ENCODE data around the gene LIF.

The LIF gene

DNA sequence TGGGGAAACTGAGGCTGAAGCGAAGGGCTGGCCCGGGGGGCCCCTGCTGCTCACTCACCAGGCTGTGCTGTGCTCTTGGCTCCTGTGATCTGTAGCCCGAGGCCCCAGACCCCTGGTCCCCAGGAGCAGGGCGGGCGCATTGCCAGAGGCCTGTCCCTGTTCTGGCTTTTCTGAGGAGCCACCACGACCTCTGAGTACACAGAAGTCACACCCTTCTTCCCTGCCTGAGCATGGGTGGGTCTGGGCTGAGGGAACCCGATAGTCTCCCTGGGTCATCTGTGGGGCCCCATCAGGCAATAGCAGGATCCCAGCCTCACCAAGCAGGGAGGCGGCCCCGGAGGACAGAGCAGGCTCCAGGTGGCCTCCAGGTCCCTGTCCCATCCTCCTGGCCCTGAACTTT, 37.6 kb upstream of the LIF start:
- H3K27ac ChIP-seq (ENCODE audit: low read depth in 2 of 2, low read length in 2 of 2) = no peak overlapping the region
- no peaks in the 10 kb centered on the region for H3K27me3 ChIP-seq (ENCODE audit: control insufficient read depth in 2 of 2, insufficient read depth in 2 of 2, low read length in 2 of 2)
- peaks cover 11 to 18% of the 10 kb centered on the region in 2 donors for H3K4me1 ChIP-seq (ENCODE audit: control insufficient read depth in 2 of 2, insufficient read depth in 2 of 2, low read length in 2 of 2)
- H3K9me3 ChIP-seq (ENCODE audit: control insufficient read depth in 2 of 2, low read length in 2 of 2) = no peaks in the 10 kb centered on the region
- no peak overlapping the region for H3K9ac ChIP-seq (ENCODE audit: low read depth in 1 of 2, low read length in 2 of 2)
- H3K4me3 ChIP-seq (ENCODE audit: low read length in 2 of 2) = no peak overlapping the region
- peaks cover 0 to 2% of the 10 kb centered on the region in 2 donors for H3K36me3 ChIP-seq (ENCODE audit: control insufficient read depth in 2 of 2, insufficient read depth in 2 of 2, low read length in 2 of 2)

DNA sequence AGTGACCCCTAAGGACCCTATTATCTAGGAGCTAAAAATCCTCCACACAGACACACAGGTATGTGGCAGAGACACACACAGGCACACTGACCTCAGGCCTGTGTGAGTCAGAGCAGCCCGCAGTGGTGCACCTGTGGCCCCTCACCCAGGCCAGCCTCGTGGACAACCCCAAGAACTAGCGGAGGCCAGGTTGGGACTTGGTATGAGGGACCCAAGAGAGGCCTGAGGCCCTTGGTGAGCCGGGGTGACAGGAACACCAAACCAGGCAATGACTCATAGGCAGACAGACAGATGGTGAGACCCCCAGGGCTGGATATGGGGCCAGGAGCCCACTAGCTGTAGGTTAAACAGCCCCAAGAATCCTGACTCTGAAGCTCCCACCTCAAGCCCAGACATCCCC, 36.8 kb upstream of the LIF start:
- Histone ChIP-seq H3K36me3 (ENCODE audit: control insufficient read depth in 2 of 2, insufficient read depth in 2 of 2, low read length in 2 of 2) (peaks cover 0 to 2% of the 10 kb centered on the region in 2 donors), H3K4me1 (ENCODE audit: control insufficient read depth in 2 of 2, insufficient read depth in 2 of 2, low read length in 2 of 2) (peaks cover 6 to 12% of the 10 kb centered on the region in 2 donors), H3K9ac (ENCODE audit: low read depth in 1 of 2, low read length in 2 of 2) (no peak overlapping the region), H3K27ac (ENCODE audit: low read depth in 2 of 2, low read length in 2 of 2) (no peak overlapping the region), H3K4me3 (ENCODE audit: low read length in 2 of 2) (no peak overlapping the region), H3K27me3 (ENCODE audit: control insufficient read depth in 2 of 2, insufficient read depth in 2 of 2, low read length in 2 of 2) (no peaks in the 10 kb centered on the region), H3K9me3 (ENCODE audit: control insufficient read depth in 2 of 2, low read length in 2 of 2) (no peaks in the 10 kb centered on the region)

DNA sequence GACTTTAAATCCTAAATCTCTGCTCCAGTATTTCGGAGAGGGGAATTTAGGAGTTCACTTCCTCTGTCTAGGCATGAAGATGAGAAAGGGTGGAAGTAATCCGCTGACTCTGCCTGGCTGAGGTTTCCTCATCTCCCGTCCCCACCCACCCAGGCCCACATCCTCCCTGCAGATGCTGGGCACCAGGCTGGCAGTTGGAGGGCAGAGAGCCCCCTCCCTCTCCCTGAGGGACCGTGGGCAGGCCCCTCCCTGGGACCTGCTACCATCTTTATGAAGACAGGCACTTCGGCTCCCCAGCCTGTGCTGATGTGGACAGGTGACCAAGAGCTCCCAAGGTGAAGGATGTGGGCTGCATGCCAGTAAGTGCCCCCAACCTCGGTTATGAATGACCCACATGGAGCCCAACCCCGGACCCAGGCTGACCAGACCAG, 36.1 kb upstream of the LIF start:
- peaks cover 0 to 2% of the 10 kb centered on the region in 2 donors for H3K36me3 ChIP-seq (ENCODE audit: control insufficient read depth in 2 of 2, insufficient read depth in 2 of 2, low read length in 2 of 2)
- H3K4me1 ChIP-seq (ENCODE audit: control insufficient read depth in 2 of 2, insufficient read depth in 2 of 2, low read length in 2 of 2) = peaks cover 7 to 12% of the 10 kb centered on the region in 2 donors
- H3K27me3 ChIP-seq (ENCODE audit: control insufficient read depth in 2 of 2, insufficient read depth in 2 of 2, low read length in 2 of 2) = no peaks in the 10 kb centered on the region
- no peaks in the 10 kb centered on the region for H3K9me3 ChIP-seq (ENCODE audit: control insufficient read depth in 2 of 2, low read length in 2 of 2)
- H3K9ac ChIP-seq (ENCODE audit: low read depth in 1 of 2, low read length in 2 of 2) = no peak overlapping the region
- H3K27ac ChIP-seq (ENCODE audit: low read depth in 2 of 2, low read length in 2 of 2) = no peak overlapping the region
- H3K4me3 ChIP-seq (ENCODE audit: low read length in 2 of 2) = no peak overlapping the region

DNA sequence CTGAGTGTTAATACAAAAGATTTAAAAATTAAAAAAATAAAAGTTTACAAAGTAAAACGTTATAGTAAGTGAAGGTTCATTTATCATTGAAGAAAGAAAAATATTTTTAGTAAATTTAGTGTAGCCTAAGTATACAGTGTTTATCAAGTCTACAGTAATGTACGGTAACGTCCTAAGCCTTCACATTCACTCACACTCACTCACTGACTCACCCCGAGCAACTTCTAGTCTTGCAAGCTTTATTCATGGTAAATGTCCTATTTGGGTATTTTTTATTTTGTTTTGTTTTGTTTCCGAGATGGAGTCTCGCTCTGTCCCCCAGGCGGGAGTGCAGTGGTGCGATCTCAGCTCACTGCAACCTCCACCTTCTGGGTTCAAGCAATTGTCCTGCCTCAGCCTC, 33.9 kb upstream of the LIF start:
- Histone ChIP-seq H3K4me3 (ENCODE audit: low read length in 2 of 2) (no peak overlapping the region), H3K4me1 (ENCODE audit: control insufficient read depth in 2 of 2, insufficient read depth in 2 of 2, low read length in 2 of 2) (peaks cover 9 to 10% of the 10 kb centered on the region in 2 donors), H3K27ac (ENCODE audit: low read depth in 2 of 2, low read length in 2 of 2) (no peak overlapping the region), H3K9ac (ENCODE audit: low read depth in 1 of 2, low read length in 2 of 2) (no peak overlapping the region), H3K36me3 (ENCODE audit: control insufficient read depth in 2 of 2, insufficient read depth in 2 of 2, low read length in 2 of 2) (peaks cover 0 to 2% of the 10 kb centered on the region in 2 donors), H3K27me3 (ENCODE audit: control insufficient read depth in 2 of 2, insufficient read depth in 2 of 2, low read length in 2 of 2) (no peaks in the 10 kb centered on the region), H3K9me3 (ENCODE audit: control insufficient read depth in 2 of 2, low read length in 2 of 2) (no peaks in the 10 kb centered on the region)

DNA sequence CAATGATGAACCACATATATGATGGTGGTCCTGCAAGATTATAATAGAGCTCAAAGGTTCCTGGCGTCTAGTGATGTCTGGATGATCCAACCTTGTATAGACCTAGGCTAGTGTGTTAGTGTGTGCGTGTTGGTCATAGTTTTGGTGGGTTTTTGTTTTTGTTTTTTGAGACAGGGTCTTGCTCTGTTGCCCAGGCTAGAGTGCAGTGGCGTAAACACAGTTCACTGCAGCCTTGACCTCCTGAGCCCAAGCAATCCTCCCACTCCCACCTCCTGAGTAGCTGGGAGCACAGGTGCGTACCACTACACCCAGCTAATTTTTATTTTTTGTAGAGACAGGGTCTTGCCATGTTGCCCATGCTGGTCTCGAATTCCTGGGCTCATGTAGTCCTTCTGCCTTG, 33.4 kb upstream of the LIF start:
- Histone ChIP-seq H3K36me3 (ENCODE audit: control insufficient read depth in 2 of 2, insufficient read depth in 2 of 2, low read length in 2 of 2) (no peaks in the 10 kb centered on the region), H3K9me3 (ENCODE audit: control insufficient read depth in 2 of 2, low read length in 2 of 2) (no peaks in the 10 kb centered on the region), H3K4me3 (ENCODE audit: low read length in 2 of 2) (no peak overlapping the region), H3K27ac (ENCODE audit: low read depth in 2 of 2, low read length in 2 of 2) (no peak overlapping the region), H3K4me1 (ENCODE audit: control insufficient read depth in 2 of 2, insufficient read depth in 2 of 2, low read length in 2 of 2) (peaks cover 9 to 10% of the 10 kb centered on the region in 2 donors), H3K9ac (ENCODE audit: low read depth in 1 of 2, low read length in 2 of 2) (no peak overlapping the region), H3K27me3 (ENCODE audit: control insufficient read depth in 2 of 2, insufficient read depth in 2 of 2, low read length in 2 of 2) (no peaks in the 10 kb centered on the region)

DNA sequence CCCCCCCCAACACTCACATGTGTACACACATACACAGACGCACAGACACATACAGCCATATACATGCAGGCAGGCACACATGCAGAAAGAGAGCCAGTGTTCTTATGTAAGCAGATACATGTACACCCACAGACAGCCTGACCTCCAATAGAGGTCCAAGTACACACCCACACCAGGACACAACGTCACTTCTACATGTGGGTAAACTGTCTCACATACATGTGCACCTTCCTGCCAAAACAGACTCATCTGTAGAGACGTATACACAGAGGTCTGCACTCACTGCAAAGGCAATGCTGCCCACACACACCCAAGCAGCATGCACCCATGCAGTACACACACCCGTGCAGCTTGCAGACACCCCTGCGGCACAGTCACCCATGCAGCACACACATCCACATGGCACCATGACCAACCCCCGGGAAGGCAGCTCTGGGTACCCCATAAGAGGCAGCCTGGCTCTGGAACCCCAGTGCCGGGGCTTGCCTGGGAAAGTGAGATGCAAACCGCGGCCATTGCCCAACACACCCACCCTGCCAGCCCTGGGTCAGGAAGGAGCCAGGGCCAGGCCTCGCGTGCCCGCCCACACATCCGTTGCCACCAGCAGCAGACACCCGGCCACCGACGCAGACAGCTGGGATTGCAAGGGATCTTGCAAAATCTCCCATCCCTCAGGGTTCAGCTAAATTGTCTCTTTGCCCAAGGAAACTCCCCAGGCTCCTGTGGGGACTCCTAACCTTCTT, 32.7 kb upstream of the LIF start:
- Histone ChIP-seq H3K36me3 (ENCODE audit: control insufficient read depth in 2 of 2, insufficient read depth in 2 of 2, low read length in 2 of 2) (no peaks in the 10 kb centered on the region), H3K27me3 (ENCODE audit: control insufficient read depth in 2 of 2, insufficient read depth in 2 of 2, low read length in 2 of 2) (no peaks in the 10 kb centered on the region), H3K9ac (ENCODE audit: low read depth in 1 of 2, low read length in 2 of 2) (no peak overlapping the region), H3K27ac (ENCODE audit: low read depth in 2 of 2, low read length in 2 of 2) (no peak overlapping the region), H3K4me3 (ENCODE audit: low read length in 2 of 2) (no peak overlapping the region), H3K4me1 (ENCODE audit: control insufficient read depth in 2 of 2, insufficient read depth in 2 of 2, low read length in 2 of 2) (peaks cover 9 to 10% of the 10 kb centered on the region in 2 donors), H3K9me3 (ENCODE audit: control insufficient read depth in 2 of 2, low read length in 2 of 2) (no peaks in the 10 kb centered on the region)

DNA sequence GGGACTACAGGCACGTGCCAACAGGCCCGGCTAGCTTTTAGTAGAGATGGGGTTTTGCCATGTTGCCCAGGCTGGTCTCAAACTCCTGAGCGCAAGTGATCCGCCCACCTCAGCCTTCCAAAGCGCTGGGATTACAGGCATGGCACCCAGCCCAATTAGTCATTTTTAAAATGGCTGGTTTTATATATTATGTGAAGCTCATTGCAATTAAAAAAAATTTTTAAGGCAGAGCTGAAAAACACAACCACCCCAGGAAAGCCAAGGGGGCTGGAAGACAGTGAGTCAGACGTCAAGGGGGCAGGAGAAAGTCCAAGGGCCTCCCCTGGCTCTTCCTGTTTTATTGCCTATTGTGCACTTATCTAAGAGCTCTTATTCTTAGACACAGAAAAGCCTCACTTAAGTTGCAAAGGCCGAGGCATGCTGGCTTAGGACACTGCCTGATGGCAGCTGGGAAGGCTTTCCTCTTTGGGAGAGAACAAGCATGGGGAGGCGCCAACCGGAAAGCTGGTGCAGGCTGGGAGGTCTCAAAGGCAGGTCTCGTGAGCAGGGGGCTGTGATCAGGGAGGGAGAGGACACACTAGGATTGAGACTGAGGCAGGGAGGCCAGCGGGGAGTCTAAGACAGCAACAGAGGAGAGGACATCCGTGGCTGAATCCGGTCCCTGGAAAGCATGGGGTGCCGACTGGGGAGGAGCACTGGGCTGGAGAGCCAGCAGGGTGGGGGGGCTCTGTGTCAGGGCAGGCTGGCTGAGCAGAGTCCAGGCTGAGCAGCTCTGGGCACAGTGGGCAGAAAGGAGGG, 31.2 kb upstream of the LIF start:
- H3K27me3 ChIP-seq (ENCODE audit: control insufficient read depth in 2 of 2, insufficient read depth in 2 of 2, low read length in 2 of 2) = no peaks in the 10 kb centered on the region
- peak overlapping the region; percentile 60 to 63 for H3K27ac ChIP-seq (ENCODE audit: low read depth in 2 of 2, low read length in 2 of 2)
- H3K4me1 ChIP-seq (ENCODE audit: control insufficient read depth in 2 of 2, insufficient read depth in 2 of 2, low read length in 2 of 2) = peaks cover 9 to 10% of the 10 kb centered on the region in 2 donors
- H3K9ac ChIP-seq (ENCODE audit: low read depth in 1 of 2, low read length in 2 of 2) = peak overlapping the region in 1 of 2 donors; percentile 23
- no peaks in the 10 kb centered on the region for H3K36me3 ChIP-seq (ENCODE audit: control insufficient read depth in 2 of 2, insufficient read depth in 2 of 2, low read length in 2 of 2)
- no peaks in the 10 kb centered on the region for H3K9me3 ChIP-seq (ENCODE audit: control insufficient read depth in 2 of 2, low read length in 2 of 2)
- H3K4me3 ChIP-seq (ENCODE audit: low read length in 2 of 2) = peak overlapping the region in 1 of 2 donors; percentile 10

DNA sequence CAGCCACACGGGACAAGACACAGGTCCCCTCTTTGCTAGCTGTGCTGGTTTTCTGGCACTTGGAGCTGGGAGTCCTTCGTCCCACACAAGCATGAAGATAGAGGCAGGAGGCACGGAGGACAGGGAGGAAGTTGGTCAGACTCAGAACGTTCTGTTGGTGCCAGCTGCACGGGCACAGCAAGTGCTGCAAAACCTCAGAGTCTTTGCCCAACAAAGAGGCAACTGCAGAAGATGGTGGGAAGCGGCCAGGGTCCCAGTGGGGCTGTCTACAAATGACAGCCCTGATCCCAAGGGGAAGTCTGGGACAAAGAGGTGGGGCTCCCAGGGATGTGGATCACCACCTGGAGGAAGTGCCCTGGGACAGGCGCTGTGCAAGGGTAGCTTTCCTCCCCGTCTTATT, 29.5 kb upstream of the LIF start:
- no peaks in the 10 kb centered on the region for H3K9me3 ChIP-seq (ENCODE audit: control insufficient read depth in 2 of 2, low read length in 2 of 2)
- H3K27ac ChIP-seq (ENCODE audit: low read depth in 2 of 2, low read length in 2 of 2) = no peak overlapping the region
- H3K4me1 ChIP-seq (ENCODE audit: control insufficient read depth in 2 of 2, insufficient read depth in 2 of 2, low read length in 2 of 2) = peaks cover 9 to 10% of the 10 kb centered on the region in 2 donors
- no peak overlapping the region for H3K9ac ChIP-seq (ENCODE audit: low read depth in 1 of 2, low read length in 2 of 2)
- H3K4me3 ChIP-seq (ENCODE audit: low read length in 2 of 2) = no peak overlapping the region
- H3K36me3 ChIP-seq (ENCODE audit: control insufficient read depth in 2 of 2, insufficient read depth in 2 of 2, low read length in 2 of 2) = no peaks in the 10 kb centered on the region
- H3K27me3 ChIP-seq (ENCODE audit: control insufficient read depth in 2 of 2, insufficient read depth in 2 of 2, low read length in 2 of 2) = no peaks in the 10 kb centered on the region

DNA sequence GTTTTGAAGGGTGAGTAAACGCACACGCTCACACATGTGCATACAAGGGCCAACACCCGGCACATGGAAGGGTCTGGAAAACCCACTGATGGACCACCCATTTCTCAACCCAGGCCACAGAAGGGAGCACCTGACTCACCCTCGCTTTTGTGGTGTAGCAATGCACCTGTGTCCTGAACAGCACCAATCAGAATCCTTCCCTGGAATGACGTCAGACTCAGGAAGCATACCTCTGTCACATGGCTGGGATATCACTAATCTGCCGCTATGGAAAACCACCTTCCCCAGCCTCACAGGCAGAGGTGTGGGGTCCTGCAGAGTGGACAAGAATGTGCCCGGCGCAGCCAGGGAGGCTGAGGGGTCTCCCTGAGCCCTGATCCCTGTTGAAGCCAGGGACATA, 29.1 kb upstream of the LIF start:
- no peaks in the 10 kb centered on the region for H3K9me3 ChIP-seq (ENCODE audit: control insufficient read depth in 2 of 2, low read length in 2 of 2)
- no peaks in the 10 kb centered on the region for H3K36me3 ChIP-seq (ENCODE audit: control insufficient read depth in 2 of 2, insufficient read depth in 2 of 2, low read length in 2 of 2)
- no peak overlapping the region for H3K9ac ChIP-seq (ENCODE audit: low read depth in 1 of 2, low read length in 2 of 2)
- peaks cover 9 to 10% of the 10 kb centered on the region in 2 donors for H3K4me1 ChIP-seq (ENCODE audit: control insufficient read depth in 2 of 2, insufficient read depth in 2 of 2, low read length in 2 of 2)
- no peaks in the 10 kb centered on the region for H3K27me3 ChIP-seq (ENCODE audit: control insufficient read depth in 2 of 2, insufficient read depth in 2 of 2, low read length in 2 of 2)
- H3K4me3 ChIP-seq (ENCODE audit: low read length in 2 of 2) = no peak overlapping the region
- H3K27ac ChIP-seq (ENCODE audit: low read depth in 2 of 2, low read length in 2 of 2) = no peak overlapping the region

DNA sequence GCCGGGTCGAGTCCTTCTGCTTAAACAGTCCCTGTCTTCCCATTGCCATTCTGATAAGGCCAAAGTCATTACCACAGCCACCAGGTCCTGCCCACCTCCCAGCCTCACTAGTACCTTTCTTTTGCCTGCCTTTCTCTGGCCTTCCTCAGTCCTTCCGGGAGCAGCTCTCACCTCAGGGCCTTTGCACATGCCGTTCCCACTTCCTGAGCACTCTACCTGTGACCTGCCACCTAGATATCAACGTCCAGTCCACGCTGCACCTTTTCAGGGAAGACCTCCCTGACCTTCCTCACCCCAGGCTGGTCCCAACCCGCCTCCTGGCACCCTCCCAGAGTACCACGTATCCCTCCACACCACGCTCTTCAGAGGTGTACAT, 27.9 kb upstream of the LIF start:
- Histone ChIP-seq H3K9me3 (ENCODE audit: control insufficient read depth in 2 of 2, low read length in 2 of 2) (no peaks in the 10 kb centered on the region), H3K4me1 (ENCODE audit: control insufficient read depth in 2 of 2, insufficient read depth in 2 of 2, low read length in 2 of 2) (peaks cover 9 to 10% of the 10 kb centered on the region in 2 donors)

More for the DNA sequence above, 27.9 kb upstream of the LIF start:
- no peak overlapping the region for H3K4me3 ChIP-seq (ENCODE audit: low read length in 2 of 2)
- H3K36me3 ChIP-seq (ENCODE audit: control insufficient read depth in 2 of 2, insufficient read depth in 2 of 2, low read length in 2 of 2) = no peaks in the 10 kb centered on the region
- H3K27ac ChIP-seq (ENCODE audit: low read depth in 2 of 2, low read length in 2 of 2) = no peak overlapping the region
- no peaks in the 10 kb centered on the region for H3K27me3 ChIP-seq (ENCODE audit: control insufficient read depth in 2 of 2, insufficient read depth in 2 of 2, low read length in 2 of 2)
- H3K9ac ChIP-seq (ENCODE audit: low read depth in 1 of 2, low read length in 2 of 2) = no peak overlapping the region
